Activated CD8-positive, alpha-beta memory T cell treated with anti-CD3 and anti-CD28 coated beads for 36 hours (primary cell): ENCODE data around the gene CCDC157. TPM values are rescaled to one million over a fixed set of nuclear protein-coding genes. Genes with fewer than 3 reads are reported as not detected.

Experiments
- CTCF ChIA-PET: fragments of 350-600 bp; sonication (Branson Sonifier 250); formaldehyde crosslinking; loops from one replicate; lab custom pipeline; 2021; ENCODE audit warnings: antibody characterized with exemption; lab: Charles Lee
- POLR2A ChIA-PET: fragments of 350-600 bp; sonication (Branson Sonifier 250); formaldehyde crosslinking; loops from one replicate; lab custom pipeline; 2021; ENCODE audit warnings: antibody characterized with exemption; lab: Charles Lee
- total RNA-seq, 2 experiments: library from RNA; stranded (reverse); gene quantifications; one replicate each; pipeline ENCODE4 v1.2.3, GENCODE V29; 2021

The CCDC157 gene
- total RNA-seq, 2 experiments from 2014 or later = 2.1 to 3.3 TPM

DNA sequence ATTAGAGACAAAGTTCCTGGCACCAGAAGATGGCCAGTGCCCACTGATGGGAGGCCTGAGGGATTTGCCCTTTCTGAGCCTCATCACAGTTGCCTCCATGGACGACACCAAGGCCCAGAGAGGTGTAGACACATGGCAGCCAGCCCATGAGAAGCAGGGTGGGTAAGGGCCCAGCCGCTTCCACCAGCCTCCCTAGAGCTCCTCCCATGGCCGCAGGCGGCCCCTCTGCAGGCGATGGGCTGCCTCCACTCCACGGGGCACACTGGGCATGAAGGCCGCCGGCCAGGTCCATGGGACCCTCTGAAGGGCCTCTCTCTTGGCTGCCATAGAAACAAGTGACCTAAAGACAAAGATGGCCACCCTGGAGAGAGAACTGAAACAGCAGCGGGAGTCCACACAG lies 14.5 kb downstream of the CCDC157 start:
- CTCF ChIA-PET = no interaction called here

DNA sequence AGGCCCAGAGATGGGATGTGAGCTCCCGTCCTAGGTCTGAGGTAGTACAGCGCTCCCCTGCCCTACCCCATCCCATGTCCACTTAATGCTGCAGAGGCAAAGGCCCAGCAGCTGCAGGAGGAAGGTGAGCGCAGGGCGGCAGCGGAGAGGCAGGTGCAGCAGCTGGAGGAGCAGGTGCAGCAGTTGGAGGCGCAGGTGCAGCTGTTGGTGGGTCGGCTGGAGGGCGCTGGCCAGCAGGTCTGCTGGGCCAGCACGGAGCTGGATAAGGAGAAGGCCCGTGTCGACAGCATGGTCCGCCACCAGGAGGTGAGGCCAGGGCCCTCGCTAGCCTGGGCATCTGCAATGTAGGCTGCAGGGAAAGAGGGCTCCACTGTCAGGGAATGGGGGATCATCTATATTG lies 15.2 kb downstream of the CCDC157 start:
- CTCF ChIA-PET = interaction anchor here (1.6 kb wide), 1 partner anchor 14 kb away, joined by 4 read pairs; no protein-coding TSS in a partner anchor
- POLR2A ChIA-PET = no interaction called here

More for the DNA sequence above, 14.5 kb downstream of the CCDC157 start:
- POLR2A ChIA-PET = no interaction called here

DNA sequence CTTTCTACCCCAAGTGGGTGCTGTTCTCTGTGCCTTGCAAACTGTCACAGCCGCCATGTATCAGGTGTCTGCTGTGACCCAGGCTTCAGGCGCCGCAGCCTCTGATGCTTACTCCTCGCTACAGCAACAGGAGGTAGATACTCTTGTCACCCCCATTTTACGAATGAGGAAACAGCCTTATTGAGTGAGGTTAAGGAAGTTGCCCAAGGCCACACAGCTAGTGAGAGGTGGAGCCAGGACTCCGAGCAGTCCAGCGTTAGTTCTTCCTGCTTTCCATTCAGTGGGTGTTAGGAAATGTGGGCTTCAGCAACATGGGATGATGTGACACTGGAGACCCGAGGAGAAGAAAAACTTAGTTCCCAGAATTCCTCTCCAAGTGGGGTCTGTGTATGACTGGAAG lies 16.1 kb downstream of the CCDC157 start:
- ChIA-PET CTCF (interaction anchor here (0.9 to 1.6 kb wide), 2 partner anchors 13 to 85 kb away, joined by 3 to 4 read pairs; no protein-coding TSS in a partner anchor), POLR2A (no interaction called here)

DNA sequence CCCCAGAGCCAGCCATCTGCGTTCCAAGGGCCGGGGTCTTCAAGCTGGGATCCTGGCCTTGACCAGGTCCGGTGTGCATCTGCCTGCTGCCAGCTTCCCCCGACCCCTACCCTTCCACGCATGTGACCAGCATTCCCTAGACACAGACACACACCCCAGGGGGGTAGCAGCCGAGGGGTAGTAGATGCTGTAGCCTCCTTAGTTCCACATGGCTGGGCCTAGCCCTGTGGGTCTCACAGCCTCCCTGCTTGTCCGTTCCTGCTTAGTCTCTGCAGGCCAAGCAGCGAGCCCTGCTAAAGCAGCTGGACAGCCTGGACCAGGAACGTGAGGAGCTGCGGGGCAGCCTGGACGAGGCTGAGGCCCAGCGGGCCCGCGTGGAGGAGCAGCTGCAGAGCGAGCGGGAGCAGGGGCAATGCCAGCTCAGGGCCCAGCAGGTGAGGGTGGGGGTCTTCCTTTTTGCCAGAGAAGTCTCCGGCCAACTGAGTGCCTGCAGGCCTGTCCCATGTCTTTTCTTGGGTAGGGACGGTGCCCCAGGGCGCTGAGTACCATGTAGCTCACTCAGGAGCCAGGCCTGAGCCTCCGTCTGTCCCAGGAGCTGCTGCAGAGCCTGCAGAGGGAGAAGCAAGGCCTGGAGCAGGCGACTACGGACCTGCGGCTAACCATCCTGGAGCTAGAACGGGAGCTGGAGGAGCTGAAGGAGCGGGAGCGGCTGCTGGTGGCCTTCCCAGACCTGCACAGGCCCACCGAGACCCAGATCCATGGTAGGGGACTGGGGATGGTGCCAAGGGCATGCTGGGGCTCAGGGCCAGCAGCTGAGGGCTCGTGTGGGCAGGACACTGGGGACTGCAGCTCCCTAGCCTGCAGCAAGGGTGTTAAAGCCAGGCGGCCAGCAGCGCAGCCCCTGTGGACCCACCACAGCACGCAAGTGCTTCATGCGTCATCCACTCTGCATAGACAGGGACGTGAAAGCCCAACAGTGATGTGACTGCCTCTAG lies 16.8 kb downstream of the CCDC157 start:
- ChIA-PET POLR2A (no interaction called here), CTCF (interaction anchor here (0.9 to 1.6 kb wide), 2 partner anchors 12 to 86 kb away, joined by 3 to 4 read pairs; no protein-coding TSS in a partner anchor)

DNA sequence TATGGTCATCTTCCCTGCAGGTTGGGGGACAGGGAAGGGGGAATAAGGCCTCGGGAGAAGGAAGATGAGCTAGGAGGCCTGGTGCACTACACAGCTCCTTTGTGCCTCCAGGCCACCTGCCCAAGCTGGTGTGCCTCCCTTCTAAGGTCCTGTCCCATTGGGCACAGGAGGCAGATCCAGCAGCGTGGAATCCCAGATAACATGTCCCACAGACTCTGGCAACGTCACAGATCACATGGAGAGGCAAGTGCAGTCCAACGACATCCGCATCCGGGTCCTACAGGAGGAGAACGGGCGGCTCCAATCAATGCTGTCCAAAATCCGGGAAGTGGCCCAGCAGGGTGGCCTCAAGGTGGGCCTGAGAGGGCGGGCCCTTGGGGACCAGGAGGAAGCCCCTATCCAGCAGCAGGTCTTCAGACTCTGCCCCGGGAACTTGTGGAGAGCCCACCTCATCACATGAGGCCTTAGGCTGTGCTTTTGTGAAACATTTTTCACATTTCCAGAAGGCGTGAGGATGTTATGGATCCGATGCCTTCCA lies 18.6 kb downstream of the CCDC157 start:
- POLR2A ChIA-PET = interaction anchor here (0.6 kb wide), 1 partner anchor 958 kb away, joined by 4 read pairs; no protein-coding TSS in a partner anchor

DNA sequence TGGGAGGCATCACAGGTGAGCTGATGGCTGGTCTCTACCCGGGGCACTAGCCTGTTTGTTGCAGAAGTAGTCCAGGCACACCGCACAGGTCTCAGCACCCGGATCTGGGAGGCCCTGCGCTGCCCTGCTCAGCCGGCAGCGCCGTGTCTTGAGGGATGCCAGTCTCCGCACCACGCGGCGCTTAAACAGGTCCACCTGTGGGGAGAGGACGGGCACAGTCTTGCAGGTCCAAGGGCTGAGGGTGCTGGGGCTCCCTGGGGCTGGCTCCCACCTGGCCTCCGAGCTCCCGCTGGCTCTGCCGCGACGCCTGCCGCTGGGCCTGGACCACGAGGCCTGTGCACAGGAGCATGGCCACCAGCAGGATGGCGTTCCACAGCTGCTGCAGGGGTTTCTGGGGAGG lies 23.2 kb downstream of the CCDC157 start:
- ChIA-PET CTCF (interaction anchor here (1.0 kb wide), 2 partner anchors 76 to 93 kb away, joined by 3 to 5 read pairs; no protein-coding TSS in a partner anchor), POLR2A (interaction anchor here (0.7 kb wide), 1 partner anchor 542 kb away, joined by 3 read pairs; no protein-coding TSS in a partner anchor)

More for the DNA sequence above, 18.6 kb downstream of the CCDC157 start:
- CTCF ChIA-PET = no interaction called here

DNA sequence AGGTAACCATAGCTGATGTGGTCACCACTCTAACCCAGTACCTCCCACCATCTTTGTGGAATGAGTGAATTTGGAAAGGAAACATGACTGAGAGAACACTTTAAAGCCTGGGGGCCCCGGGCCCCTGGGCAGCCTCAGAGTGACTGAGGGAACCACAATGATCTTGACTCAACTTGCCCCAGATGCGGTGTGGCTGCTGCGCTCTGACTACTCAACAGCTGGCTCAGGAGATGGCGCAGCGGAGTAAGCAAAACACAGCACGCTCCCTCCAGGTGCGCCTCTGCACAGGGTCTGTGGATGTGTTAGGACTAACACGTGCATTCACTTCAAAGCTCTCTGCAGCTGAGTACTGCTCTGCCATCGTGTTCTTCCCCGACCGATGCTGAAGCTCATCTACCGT lies 24.5 kb downstream of the CCDC157 start:
- ChIA-PET POLR2A (no interaction called here), CTCF (interaction anchor here (0.7 to 1.6 kb wide), 4 partner anchors 9 to 93 kb away, joined by 3 to 12 read pairs (median 4); no protein-coding TSS in a partner anchor)

DNA sequence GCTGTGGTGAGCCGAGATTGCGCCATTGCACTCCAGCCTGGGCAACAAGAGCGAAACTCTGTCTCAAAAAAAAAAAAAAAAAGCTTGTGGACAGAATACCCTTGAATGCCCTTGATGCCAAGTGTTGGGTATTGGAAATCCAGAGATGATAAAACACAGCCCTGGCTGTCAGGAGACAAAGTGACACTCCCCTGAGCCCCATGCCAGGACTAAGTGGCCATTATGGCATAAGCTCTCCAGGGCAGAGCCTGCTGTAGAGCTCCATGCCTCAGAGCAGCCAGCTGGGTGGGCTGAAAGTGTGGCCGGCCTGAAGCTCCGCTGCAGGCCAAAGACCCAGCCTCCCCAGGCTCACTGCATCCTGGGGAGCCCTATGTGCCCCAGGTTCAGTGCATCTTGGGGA lies 25.5 kb downstream of the CCDC157 start:
- ChIA-PET CTCF (interaction anchor here (1.0 to 1.6 kb wide), 3 partner anchors 24 to 121 kb away, joined by 3 to 12 read pairs (median 3); no protein-coding TSS in a partner anchor), POLR2A (no interaction called here)

DNA sequence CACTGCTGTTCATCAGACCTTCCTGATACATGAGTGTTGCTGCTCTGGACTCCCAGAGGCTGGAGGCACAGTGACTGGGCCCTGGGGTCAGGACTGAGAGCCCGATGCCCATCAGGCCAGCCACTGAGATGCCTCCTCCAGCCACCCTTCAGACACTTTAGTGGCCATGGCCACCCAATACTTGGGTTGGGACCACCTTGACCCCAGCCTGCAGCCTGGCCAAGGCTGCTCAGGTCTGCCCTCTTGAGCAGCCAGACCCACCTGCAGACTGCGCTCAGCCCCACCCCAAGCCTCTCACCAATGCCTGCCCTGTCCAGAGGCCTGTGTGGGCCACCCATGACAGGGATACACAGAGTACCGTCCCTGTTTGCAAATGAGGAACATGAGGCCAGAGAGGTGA lies 26.3 kb downstream of the CCDC157 start:
- CTCF ChIA-PET = interaction anchor here (1.1 to 9.5 kb wide), 3 partner anchors 24 to 95 kb away, joined by 3 to 214 read pairs (median 12); partner anchors contain the start of gene CASTOR1
- POLR2A ChIA-PET = no interaction called here

DNA sequence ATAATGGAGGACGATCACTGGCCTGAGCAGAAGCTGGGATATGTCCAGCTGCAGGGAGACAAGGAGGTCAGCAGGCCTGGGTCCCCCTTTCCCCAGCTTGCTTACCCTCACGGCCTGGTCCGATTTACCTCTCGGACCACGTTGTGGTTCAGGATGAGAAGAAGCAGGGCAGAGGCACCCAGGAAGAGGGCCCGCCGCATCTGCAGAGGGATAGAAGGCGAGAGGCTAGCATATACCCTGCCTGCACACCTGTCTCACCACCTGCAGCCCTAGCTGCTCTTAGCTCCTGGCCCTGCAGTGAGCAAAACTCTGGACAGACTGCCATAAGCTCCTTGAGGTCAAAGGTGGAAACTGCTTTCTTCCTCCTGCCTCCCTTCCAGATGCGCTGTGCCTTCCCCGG lies 29.1 kb downstream of the CCDC157 start:
- CTCF ChIA-PET = interaction anchor here (0.7 to 9.5 kb wide), 5 partner anchors 13 to 123 kb away, joined by 3 to 214 read pairs (median 4); partner anchors contain the start of gene CASTOR1
- POLR2A ChIA-PET = no interaction called here

DNA sequence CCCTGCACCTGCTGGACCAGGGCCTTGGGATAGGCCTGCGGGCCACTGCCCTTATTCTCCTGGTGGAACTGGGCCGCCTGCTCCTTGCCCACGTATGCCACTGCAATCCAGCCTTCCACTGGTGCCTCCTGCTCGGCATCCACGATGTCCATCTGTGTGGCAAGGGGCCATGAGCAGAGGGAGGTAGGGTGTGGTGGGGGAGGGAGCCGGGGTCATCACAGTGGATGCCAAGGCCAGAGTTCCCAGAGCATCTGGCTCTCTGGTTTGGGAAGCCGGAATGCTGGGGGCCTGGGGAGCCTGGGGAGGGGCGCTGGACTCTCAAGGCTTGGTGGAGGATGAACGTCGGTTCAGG lies 29.8 kb downstream of the CCDC157 start:
- CTCF ChIA-PET = interaction anchor here (1.1 to 9.5 kb wide), 5 partner anchors 14 to 124 kb away, joined by 3 to 214 read pairs (median 8); partner anchors contain the start of genes CASTOR1 and TBC1D10A
- POLR2A ChIA-PET = interaction anchor here (1.2 kb wide), 1 partner anchor 98 kb away, joined by 10 read pairs; no protein-coding TSS in a partner anchor

DNA sequence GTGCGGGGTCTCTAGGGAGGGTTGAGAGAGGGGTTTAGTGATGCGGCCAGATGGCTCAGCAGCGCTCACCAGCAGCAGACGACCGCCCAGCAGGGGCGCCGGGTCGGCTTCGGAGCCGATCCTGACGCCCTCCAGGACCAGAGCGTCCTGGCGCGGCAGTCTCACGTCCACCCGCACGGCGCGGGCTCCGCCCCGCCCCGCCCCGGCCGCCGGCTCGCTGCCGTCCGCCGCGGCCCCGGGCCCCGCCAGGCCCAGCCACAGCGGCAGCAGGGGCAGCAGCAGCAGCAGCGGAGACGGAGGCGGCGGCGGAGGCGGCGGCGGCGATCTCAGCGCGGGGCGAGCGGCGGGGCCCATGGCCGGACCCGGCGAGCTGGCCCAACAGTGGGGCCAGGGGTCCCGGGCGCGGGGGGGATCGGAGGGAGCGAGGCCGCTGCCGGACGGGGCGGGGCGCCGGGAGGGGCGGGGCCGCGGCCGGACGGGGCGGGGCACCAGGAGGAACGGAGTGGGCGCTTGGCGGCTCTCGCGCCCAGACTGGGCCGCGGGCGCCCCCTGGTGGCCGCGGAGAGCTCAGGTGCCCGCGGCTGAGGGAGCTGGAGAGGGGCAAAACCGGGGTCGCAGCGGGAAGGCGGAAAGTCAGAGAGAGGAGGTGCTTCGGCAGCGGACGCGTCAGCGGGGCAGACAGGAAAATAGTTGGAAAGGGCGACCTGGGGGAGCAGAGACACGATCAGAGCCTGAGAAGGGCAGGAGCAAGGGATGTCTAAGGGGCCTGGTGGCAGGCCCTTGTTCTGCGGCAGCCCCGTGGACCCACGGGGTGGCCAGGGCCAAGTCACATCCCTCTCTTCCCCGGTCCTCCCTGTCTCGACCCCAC lies 30.4 kb downstream of the CCDC157 start, which contains the start of gene RNF215:
TSS of gene RNF215 (minus strand) at position 452 of the 868 bp plus-strand sequence. CDS start at position 354, 98 bp downstream.
- CTCF ChIA-PET = interaction anchor here (0.6 to 11.1 kb wide), 21 partner anchors 9 to 132 kb away, joined by 3 to 214 read pairs (median 4); partner anchors contain the start of genes CASTOR1, CCDC157, SEC14L2 and SF3A1
- POLR2A ChIA-PET = interaction anchor here (1.2 kb wide), 1 partner anchor 99 kb away, joined by 10 read pairs; no protein-coding TSS in a partner anchor

DNA sequence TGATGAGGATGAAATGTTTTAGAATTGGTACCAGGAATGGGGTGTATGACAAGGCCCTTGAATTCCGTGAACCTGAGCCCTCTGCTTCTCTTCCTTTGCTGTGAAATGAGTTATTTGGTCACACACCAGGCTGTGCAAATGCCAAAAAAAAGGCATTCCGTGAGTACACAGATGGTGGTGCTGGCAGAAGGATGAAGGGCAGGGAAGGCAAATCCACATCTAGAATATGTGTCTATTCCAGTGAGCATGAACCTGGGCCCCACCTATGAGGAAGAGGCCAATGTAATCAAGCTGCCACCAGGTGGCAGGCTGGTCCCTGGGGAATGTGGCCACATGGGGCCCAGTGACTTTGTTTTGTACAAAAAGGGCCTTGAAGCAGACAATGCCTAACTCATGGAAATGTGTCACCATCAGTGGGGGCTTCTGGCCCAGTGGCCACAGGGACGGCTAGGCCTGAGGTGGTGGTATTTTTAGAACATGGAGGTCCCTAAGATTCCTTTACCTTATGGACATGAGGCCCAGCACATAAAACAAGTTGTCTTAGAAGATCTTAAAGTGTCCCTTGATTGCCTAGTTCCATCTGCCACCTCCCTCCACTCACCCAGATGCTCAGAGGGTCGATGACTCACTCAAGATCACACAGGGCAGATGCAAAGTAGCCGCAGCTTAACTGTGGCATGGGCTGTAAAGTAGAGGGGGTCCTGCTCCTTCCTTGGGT lies 34.3 kb downstream of the CCDC157 start:
- ChIA-PET CTCF (interaction anchor here (0.7 to 11.1 kb wide), 17 partner anchors 10 to 283 kb away, joined by 3 to 214 read pairs (median 4); partner anchors contain the start of genes CASTOR1, CCDC157 and SF3A1), POLR2A (interaction anchor here (0.7 kb wide), 1 partner anchor 35 kb away, joined by 3 read pairs; the partner anchor contains the start of gene MTFP1)

DNA sequence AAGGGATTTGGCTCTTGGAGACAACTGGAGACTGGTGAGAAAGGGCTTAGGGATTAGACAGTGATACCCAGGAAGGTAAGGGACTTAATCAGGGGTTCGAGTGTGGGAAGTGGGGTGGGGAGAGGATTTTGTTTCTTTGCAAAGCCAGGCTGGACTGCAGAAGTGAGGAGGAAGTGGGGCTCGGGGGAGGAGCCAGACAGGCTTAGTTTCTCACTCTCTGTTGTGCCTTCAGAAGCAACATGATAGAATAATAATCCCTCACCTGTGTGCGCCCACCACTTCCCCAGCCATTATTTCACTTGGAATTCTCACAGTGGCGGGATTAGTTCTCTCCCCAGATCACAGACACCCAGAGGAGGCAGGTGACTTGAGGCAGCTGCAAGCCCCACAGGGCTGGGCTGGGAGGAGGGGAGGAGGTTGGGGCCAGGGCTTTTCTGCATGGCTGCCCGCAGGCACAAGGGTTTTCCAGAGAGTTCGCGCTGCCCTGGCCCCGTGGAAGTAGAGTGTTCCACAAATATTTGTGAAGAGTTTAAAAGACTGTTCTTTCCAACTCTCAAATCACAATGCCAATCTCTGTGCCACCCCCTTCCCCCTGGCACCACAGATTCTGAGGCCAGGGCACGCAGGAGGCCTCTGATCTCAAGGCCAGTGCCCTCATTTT lies 36.0 kb downstream of the CCDC157 start:
- CTCF ChIA-PET = interaction anchor here (0.6 to 11.1 kb wide), 4 partner anchors 20 to 103 kb away, joined by 3 to 214 read pairs (median 38); partner anchors contain the start of gene CASTOR1
- POLR2A ChIA-PET = no interaction called here

DNA sequence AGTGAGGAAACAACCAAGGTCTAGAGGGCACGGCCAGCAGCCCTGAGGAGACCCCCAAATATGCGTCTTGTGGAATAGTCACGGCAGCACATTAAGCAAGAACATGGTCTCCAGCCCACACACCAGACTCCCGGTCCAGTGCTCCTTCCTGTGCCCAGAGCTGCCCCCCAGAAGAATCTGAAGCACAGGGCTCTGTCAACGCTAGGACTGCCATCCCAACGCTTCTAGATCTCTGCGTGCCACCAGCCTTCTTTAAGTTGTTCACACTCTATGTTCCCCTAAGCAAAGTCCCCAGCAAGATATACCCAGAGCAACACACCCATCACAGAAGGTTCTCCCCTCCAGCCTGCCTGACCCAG lies 36.5 kb downstream of the CCDC157 start:
- CTCF ChIA-PET = interaction anchor here (5.6 to 11.1 kb wide), 2 partner anchors 92 to 105 kb away, joined by 29 to 70 read pairs; partner anchors contain the start of gene CASTOR1
- POLR2A ChIA-PET = no interaction called here

DNA sequence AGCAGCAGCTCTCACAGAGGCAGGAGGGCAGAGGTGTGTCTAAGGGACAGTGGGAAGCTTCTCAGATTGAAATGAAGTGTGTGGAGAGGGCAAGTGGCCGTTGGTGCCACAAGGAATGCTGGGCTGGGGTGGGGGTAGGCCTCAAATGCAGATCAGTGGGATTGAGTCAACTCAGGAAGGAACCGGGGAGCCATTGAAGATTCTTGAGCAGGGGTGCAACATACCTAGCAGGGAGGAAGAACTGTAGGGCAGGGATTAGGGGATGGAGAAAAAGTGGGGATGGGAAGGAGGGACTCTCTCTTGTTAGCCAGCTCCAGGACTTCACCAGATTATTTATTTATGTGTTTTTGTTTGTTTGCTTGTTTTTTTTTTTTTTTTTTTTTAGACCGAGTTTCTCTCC lies 37.1 kb downstream of the CCDC157 start:
- ChIA-PET POLR2A (interaction anchor here (0.6 to 1.3 kb wide), 2 partner anchors 30 to 711 kb away, joined by 3 to 4 read pairs; no protein-coding TSS in a partner anchor), CTCF (interaction anchor here (0.7 to 11.1 kb wide), 4 partner anchors 16 to 105 kb away, joined by 4 to 70 read pairs (median 18); partner anchors contain the start of gene CASTOR1)
